Stimulated activated CD8-positive, alpha-beta memory T cell treated with anti-CD3 and anti-CD28 coated beads, Interleukin-4, amount 100 ng/mL, for 4 hours (primary cell): Measurements from ENCODE around the gene MID2.
"Not testable (repeated sequence)": the region's sequence is repeated elsewhere in the genome, so short reads cannot be mapped to it uniquely, and the experiment has no call there.

Experiments used
- DNase-seq, 2 donors: peaks; one replicate each; pipeline ENCODE4 v3.0.0-alpha.2; 2020; ENCODE audit warnings: low read depth in 2 of 2, low spot score in 1 of 2

The MID2 gene

GRCh38 chrX:107825698-107826237, at the start of gene MID2:
TSS of gene MID2 (plus strand) at chrX:107825866. CDS start at chrX:107826427, 561 bp downstream.
- no peak for DNase-seq

- DNase-seq = peak; percentile 43 to 59
These were observed 48.8 kb upstream of the MID2 start for GRCh38 chrX:107776649-107777535.

- no peak for DNase-seq
These were observed 48.2 kb upstream of the MID2 start, which contains the start of gene NCBP2L for GRCh38 chrX:107777536-107777832. TSS of gene NCBP2L (plus strand) at chrX:107777733. CDS start at chrX:107794221, 16,488 bp downstream.

GRCh38 chrX:107780525-107780924, 45.1 kb upstream of the MID2 start:
- no peak for DNase-seq

- DNase-seq = no peak
These were observed 37.8 kb upstream of the MID2 start for GRCh38 chrX:107787827-107788226.

GRCh38 chrX:107804427-107804826, 21.2 kb upstream of the MID2 start:
- DNase-seq = no peak

GRCh38 chrX:107805179-107805578, 20.5 kb upstream of the MID2 start:
- DNase-seq = no peak

- DNase-seq = not testable (repeated sequence)
These were observed 15.6 kb upstream of the MID2 start for GRCh38 chrX:107810053-107810452.

GRCh38 chrX:107818900-107819521, 6.7 kb upstream of the MID2 start:
- no peak for DNase-seq

- DNase-seq = no peak
These were observed 2.6 kb upstream of the MID2 start for GRCh38 chrX:107823042-107823441.

- DNase-seq = no peak
These were observed 2.2 kb upstream of the MID2 start for GRCh38 chrX:107823456-107823855.

GRCh38 chrX:107826238-107827029, 768 bp downstream of the MID2 start:
- DNase-seq = no peak

GRCh38 chrX:107827030-107827831, 1.6 kb downstream of the MID2 start:
- no peak for DNase-seq

- no peak for DNase-seq
These were observed 2.2 kb downstream of the MID2 start for GRCh38 chrX:107827852-107828251.

- no peak for DNase-seq
These were observed 4.2 kb downstream of the MID2 start for GRCh38 chrX:107829878-107830277.

GRCh38 chrX:107831071-107831730, 5.5 kb downstream of the MID2 start:
- DNase-seq = no peak

GRCh38 chrX:107834275-107835201, 8.9 kb downstream of the MID2 start:
- no peak for DNase-seq

- DNase-seq = no peak
These were observed 11.3 kb downstream of the MID2 start for GRCh38 chrX:107836958-107837357.

GRCh38 chrX:107840971-107841370, 15.3 kb downstream of the MID2 start:
- DNase-seq = no peak
